OCI-M2 (cell line): Measurements from ENCODE around the gene PTPRN2.
"Not testable (repeated sequence)": the region's sequence is repeated elsewhere in the genome, so short reads cannot be mapped to it uniquely, and the experiment has no call there.

Source experiments
- DNase-seq: peaks from one replicate; lab custom pipeline; 2025; ENCODE audit not compliant: unreplicated experiment; lab: John Stamatoyannopoulos, UW

Gene PTPRN2

DNA sequence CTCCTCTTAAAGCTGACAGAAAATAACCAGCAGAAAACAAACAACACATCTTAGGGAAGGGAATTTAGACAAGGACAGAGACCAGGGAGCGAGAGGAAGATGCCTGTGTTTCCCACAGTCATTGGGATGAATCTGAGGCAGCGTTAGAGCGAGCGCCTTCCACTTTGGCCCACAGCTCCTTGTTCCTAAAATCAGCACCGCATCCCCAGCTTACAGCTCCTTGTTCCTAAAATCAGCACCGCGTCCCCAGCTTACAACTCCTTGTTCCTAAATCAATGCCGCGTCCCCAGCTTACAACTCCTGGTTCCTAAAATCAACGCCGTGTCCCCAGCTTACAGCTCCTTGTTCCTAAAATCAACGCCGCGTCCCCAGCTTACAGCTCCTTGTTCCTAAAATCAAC is 593.3 kb downstream of the PTPRN2 start:
- no peak for DNase-seq

DNA sequence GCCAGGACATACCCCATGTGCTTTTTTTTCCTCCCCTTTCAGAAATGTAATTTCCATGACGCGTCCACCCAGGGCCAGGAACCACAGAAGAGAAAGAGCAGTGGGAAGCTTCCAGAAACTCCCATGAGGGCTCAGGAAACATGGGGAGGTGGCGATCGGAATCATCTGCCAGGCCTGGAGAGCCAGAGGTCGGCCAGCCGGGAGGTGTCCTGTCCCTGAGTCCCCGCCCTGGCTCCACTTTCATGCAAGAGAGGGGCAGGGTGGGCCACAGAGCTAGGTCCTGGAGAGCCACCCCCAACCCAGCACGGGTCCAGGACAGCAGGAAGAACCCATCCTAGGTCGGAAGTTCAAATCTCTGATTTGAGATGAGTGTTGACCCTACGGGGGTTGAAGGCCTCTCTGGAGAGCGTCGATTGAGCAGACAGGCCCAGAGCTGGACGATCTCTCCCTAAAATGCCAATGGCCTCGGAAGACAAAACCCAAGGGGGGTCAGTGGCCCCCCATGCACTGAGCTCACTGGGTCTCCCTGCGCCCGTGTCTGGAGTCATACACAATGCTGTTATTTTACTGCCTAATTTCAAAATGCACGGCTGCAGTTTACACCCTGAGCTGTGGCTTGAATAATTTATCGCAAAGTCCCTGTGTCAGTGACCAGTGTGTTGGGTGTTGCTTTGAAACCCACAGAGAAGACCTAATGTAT is 594.1 kb downstream of the PTPRN2 start:
- DNase-seq: no peak

DNA sequence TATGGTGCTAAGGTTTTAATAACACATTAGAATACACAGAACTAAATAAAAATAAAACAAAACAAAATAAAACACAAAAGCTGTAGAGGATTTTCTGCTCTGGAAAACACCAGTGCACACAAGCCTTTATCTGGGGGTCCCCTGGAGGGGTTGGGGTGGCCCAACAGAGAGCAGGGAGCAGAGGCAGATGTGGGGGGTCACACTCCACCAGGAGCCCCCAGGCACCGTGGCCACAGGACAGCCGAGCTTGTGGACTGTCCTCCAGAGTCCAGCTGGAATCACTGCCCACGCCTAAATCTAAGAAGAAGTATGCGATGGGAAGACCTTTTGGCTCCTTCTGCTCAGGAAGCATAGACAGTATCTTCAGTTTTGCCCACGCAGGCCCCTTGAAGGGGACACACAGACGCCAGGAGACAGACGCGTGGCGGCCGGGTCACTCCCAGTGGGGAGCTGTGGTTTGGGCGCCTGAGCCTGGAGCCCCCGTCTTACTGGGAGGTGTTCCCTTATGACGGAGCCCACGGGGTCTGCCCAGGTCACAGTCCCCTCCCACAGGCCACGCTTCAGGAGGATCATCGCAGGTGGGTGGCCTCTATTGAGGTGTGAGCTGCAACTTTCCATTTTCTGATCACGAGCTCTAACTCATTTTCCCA is 595.0 kb downstream of the PTPRN2 start:
- no peak for DNase-seq

DNA sequence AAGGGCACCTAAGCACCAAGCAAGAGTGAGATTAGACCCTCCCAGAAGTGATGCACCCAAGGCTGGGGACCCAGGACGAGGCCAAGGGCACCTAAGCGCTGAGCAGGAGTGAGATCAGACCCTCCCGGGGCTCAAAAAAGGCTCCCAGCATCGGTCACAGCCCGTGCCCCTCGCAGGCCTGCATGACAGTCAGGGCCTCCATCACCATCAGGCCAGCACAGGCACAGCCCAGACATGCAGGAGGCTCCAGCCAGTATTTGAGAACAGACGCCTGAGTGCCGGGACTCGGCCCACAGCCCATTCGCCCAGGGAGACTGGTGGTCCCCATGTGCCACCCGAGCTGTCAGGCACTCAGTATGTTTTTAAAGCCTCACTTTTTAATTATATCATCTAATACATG is 595.9 kb downstream of the PTPRN2 start:
- no peak for DNase-seq

DNA sequence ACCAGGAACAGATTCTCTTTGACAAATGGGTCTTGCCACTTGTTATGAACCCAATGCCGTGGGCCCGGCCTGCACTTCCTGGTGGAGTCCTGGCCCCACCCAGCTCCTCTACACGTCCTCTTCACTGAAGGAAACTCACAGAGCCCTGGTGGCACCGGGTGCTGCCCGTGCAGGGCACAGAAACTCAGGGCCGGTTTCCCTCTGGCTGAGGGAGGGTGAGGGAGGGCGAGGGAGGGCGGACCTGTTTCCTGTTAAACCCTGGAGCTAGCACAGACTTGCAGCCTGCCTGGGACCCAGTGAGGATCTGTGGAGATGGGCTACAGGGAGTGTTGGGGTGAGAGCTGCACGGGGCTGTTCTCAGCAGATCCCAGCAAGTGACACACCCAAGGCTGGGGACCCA is 596.3 kb downstream of the PTPRN2 start:
- DNase-seq: no peak

DNA sequence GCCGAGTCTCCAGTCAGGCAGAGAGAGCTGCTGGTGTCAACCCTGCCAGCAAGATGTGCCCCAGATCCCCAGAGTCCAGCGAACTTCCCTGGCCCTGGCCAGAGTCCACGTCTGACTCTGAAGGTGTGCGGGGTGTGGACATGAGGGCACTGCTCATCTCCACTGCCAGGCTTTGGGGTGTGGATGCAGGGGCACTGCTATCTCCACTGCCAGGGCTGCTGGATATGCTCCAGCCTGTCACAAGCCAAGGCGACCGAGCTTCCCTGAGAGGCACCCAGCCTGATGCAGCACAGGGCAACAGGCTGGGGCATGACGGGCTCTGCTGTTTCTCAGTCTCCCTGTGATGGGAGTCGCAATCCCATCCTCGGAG is 596.8 kb downstream of the PTPRN2 start:
- DNase-seq: no peak

DNA sequence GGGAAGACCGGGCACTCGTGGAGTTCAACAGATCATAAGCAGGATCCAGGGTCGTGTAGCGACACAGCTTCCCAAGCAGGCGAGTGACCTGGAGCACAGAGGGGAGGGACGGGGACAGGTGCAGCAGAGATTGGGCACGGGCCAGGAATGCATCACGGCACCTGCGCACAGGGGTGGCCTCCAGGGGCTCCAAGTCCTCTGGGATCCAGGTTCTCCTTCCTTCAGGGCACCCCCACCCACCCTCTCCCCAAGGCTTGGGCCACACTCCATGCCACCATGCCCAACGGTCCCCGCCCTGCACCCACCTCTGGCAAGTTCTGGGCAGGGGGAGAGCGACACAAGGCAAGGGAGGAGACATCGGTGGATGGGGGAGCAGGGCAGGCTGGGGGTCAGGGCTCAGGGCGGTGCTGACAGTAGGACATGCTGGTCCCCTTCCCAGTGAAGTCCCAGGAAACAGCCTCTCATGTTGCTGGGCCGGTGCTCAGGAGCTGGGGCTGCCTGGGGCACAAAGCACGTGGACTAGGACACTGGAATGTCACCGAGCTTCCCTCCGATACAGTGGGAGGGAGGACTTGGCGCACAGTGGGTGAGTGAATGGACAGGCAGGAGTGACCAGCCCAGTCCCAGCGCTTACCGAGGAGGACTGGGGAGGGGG is 597.3 kb downstream of the PTPRN2 start:
- no peak for DNase-seq

DNA sequence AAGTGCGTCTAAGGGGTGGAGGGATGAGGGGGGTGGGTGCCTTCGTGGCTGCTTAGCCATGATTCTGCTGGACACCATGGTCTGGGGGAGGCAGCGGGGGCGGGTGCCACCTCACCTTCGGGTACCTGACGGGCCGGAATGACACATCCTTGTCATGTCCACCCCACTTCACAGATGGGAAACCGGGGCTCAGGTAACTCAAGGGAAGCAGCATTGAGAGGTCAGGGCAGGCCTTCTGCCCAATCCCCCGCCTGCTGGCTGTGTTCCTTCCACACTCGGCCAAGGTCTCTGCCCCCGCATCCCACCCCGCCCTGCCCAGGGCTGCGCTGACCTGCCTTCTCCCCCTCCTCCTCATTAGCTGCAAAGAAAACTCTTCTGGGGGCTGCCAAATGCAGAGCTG is 598.0 kb downstream of the PTPRN2 start:
- DNase-seq: no peak

DNA sequence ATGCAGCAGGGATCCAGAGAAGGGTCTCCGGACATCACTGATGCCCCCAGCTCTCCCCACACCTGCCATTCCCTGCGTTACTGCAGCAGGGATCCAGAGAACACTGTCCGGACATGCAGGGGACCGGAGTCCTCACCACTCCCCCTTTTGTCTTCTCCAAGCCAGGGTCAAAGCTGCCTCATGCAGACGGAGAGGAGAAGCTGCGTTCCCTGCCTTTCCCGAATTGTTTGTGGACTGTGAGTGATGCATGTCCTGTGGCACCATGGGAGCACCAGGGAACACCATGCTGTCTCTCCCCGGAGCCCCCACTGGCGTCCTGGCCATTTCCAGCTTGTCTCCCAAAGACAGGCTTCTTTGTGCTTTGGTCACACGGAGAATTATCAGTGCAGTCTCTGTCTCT is 599.7 kb downstream of the PTPRN2 start:
- no peak for DNase-seq

DNA sequence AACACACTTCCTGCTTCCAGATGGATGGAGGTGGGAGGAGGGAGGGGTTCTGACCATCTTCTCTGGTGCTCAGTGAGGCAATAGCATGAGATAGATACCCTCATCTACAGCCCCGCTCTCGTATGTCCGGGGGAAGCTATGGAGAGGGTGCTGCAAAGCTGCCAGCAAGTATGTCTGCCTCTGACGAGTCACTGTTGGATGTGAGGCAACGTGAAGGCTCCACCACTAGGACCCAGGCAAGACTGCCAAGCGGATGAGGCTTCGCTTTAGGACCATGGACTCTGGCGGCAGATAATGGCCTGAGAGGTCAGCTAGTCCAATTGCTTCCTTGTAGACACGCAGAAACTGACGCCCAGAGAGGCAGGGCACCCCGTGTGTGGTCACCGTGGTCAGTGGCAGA is 601.6 kb downstream of the PTPRN2 start:
- DNase-seq: no peak

DNA sequence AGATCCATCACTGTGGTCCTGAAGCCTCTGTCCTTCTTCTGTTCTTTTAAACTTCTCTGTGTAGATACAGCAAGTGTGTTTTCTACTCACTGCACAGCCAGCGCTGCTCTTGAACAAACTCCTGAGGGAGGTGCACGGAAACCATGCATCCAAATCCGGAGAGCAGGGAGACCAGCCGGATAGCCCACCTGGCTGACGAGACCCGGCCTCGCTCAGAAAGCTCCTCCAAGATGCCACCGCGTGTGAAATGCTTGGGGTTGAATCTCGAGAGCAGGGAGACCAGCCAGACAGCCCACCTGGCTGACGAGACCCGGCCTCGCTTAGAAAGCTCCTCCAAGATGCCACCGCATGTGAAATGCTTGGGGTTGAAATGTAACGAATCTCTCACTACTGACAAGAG is 602.0 kb downstream of the PTPRN2 start:
- no peak for DNase-seq

DNA sequence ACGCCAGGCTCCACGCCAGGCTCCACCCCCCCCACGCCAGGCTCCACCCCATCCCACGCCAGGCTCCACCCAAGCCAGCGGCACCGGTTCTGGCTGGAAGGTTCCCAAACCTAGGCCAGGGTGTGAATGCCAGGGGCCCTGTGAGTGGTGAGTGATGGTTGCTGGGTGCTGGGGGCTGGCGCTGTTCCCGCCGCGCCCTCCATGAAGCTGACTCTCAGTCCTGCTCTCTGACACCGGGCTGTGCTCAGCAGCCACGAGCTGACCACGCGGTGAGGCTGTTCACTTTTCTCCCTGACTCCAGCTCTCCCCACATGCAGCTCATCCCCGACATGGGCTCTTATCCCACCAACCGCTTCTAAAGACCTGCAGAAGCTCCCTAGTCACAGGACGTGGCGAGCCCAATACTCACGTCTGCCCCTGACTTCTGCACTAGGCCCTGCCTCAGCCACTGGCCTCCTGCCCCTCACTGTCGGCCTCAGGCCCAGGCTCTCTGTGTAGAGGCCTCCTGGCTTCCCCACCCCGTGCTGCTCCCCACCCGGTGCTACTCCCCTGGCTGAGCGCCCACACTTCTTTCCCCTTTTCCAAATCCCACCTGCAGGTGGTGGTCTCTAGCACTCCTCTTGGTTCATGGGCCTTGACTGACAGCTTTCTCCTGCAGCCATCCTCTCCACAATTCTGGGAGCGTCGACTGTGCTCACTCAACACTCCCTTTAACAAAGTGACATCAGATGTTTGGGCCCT is 603.0 kb downstream of the PTPRN2 start:
- DNase-seq: no peak

DNA sequence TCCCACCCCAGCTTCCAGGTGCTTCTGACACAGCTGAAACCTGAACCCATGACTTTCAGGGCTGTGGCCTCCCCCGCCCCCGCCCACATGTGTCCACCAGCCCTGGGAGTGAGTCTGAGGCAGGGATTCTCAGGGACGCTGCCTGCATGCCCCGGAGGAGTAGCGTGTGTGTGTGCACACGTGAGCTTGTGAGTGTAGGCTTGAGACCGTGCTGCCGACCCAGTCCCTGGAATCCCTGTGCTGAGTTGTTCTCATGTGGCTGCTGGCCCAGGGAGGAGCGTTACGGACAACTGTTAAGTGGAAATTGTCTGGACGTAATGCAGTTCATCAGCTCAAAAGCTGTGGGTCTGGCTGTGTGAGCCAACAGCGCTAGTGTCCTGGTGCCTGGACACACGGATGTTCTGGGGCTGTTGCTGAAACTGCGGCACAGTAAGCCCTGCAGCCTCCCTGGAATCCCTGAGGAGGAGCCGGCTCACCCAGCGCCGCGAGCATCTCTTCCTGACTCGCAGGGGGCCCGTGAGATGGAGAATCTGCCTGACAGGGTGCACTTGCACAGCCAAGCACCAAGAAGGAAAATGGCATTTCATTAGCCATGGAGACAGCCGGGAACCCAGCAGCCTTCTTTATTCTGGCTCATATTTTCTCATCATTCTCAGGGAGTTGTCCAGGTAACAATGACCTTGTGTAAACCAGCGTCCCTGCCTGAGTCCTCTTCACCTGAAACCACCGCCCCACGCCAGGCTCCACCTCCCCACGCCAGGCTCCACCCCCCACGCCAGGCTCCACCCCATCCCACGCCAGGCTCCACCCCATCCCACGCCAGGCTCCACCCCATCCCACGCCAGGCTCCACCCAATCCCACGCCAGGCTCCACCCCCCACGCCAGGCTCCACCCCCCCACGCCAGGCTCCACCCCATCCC is 603.9 kb downstream of the PTPRN2 start:
- DNase-seq: no peak

DNA sequence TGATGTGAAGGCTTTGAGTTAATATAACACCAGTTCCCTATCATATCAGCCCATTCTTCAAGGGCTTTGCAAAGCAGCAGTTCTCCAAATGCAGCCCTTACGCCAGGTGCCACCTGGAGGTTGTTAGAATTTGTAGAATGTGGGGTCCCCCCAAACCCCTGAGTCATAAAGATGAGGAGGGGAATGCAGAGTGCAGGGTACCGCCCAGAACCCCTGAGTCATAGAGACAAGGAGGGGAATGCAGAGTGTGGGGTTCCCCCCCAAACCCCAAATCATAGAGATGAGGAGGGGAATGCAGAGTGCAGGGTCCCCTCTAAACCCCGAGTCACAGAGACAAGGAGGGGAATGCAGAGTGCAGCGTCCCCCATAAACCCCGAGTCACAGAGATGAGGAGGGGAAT is 605.8 kb downstream of the PTPRN2 start:
- DNase-seq: no peak

DNA sequence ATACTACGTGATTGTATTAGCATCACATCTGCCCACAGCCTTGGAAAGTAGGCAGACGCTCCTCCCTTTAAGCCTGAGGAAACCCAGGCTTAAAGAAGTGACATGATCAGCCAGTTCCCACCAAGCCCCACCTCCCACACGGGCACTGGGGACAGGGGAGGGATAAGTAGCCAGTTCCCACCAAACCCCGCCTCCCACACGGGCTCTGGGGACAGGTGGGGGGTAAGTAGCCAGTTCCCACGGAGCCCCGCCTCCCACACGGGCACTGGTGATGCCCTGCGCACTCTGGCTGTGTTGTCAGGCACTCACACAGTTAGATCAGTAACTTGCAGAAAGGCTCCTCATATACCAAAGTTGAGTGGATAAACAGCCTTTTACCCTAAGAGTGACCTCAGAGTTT is 606.8 kb downstream of the PTPRN2 start:
- no peak for DNase-seq

DNA sequence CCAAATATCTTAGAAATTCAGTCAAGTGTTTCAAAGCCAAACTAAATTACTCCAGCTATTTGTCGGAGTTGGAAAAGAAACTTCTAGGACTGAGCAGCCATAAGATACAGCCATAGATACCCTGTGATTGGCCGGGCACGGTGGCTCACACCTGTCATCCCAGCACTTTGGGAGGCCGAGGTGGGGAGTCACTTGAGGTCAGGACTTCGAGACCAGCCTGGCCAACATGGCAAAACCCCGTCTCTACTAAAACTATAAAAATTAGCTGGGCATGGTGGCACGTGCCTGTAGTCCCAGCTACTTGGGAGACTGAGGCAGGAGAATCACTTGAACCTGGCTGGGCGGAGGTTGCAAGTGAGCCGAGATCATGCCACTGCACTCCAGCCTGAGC is 607.3 kb downstream of the PTPRN2 start:
- DNase-seq: not testable (repeated sequence)

DNA sequence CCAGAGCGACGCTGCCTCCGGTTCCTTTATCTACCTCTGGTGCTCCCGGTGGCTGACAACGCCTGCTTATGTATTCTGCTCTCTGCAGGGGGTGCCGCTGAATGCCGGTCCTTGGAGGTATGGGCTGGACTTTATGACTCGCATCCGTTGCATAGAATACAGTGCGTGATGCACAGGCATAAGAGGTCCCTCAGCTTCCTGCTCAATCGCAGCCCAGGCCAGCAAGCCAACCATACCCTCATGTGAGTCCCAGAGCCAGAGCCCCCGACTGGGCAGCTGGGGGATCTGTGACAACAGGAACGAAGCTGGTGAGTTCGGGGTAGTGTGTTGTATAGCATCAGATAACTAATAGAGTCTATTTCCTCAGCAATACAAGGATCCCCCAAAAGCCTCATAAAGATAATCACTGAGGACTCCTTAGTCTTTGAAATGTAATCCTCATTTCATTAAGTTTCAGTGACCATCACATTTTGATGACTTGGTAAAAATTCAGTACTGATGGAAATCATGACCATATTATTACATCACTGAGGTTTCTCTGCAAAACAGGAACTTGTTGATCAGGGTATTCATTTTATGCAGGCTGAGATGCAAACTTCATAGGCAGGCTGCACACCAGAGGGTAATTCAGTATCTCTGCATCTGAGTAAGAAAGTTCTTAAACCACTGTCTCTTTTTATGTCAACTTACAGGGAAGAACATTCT is 607.8 kb downstream of the PTPRN2 start:
- no peak for DNase-seq

DNA sequence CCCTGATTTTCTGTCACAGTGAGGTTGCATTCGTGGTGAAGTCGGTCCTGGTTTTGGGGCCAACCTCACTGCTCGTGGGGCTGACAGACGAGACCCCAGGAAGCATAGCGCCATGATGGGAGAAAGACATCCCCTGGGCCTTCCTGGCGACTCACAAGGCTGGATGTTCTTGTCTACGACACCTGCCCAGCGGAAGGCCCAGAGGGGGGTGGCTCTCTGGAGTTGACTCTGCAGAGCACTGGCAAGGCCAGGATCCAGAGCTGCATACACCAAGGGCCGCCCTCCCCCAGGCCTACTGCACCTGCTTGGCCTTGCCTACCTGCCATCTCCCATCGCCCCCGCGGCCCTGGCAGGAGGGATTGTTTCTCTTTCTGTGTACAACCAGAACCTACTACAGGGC is 608.9 kb downstream of the PTPRN2 start:
- DNase-seq: no peak

DNA sequence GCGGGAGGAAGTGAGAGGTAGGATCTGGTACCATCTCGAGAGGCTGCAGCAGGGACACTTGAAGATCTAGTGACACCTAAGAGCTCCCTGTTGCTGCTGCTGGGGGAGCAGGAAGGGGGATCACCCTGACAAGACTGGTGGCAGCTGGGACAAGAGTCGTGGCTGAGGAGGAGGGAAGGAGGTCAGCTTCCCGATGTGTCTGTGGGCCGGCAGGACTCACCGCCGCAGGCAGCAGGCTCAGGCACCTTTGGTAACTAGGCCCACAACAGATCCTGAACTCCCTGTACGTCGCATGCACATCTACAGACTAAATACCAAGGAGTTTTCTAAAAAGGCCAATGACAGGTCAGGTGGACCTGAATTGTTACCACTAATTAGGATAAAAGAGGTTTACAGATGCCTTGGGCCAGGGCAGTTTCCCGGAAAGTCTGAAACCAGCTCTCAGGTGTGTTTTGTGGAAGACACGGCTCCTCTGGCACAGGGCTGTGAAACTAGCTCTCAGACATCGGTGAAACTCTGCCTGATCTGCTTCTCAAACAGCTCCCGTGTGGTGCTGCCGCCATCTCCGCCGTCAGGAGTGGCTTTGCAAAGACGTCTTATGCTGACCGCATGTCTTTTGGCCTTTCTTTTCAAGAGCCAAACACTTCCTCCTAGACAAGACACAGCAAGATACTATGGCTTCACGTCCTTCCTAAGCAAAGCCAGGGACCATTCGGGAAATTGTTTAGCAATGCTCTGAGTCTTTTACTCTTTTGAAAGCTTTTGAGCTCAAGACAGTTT is 609.7 kb downstream of the PTPRN2 start:
- DNase-seq: no peak
